Measurements from ENCODE around the gene SLC35F6.

The SLC35F6 gene, protein sequence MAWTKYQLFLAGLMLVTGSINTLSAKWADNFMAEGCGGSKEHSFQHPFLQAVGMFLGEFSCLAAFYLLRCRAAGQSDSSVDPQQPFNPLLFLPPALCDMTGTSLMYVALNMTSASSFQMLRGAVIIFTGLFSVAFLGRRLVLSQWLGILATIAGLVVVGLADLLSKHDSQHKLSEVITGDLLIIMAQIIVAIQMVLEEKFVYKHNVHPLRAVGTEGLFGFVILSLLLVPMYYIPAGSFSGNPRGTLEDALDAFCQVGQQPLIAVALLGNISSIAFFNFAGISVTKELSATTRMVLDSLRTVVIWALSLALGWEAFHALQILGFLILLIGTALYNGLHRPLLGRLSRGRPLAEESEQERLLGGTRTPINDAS

DNA sequence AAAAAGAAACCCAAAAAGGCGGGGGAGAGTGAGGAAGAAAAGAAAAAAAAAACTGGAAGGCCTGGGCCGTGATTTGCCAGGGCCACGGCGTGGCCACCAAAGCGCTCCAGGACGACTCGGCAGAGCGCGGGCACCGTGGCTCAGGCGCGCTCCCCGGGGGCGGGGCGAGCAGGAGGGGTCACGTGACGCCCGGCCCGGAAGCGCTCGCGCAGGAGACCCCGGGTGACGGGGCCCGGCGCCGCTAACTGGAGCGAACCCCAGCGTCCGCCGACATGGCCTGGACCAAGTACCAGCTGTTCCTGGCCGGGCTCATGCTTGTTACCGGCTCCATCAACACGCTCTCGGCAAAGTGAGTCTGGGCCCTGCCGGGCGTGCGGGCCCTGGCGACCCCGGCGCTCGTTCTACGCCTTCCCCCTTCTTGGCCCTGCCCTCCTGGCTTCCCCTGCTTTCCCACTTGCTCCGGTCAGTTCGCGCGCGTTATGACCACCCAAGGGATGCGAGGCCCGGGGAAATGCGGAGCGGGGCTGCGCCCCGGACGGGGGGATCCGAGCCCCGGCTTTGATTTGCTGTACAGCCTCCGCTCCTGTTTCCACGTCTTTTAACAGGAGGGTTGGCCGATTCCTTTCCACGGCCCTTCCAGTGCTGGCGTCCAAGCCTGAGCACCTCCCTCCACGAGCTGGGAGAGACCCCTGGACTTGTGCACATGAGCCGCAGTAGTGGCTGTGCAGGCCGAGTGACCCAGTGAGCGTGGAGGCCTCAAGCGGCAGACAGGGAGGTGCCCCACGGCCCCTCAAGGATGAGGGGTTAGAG, at the start of gene SLC35F6:
Gene SLC35F6 (plus strand): TSS at position 207 of the 810 bp plus-strand sequence. CDS start 66 bp downstream, at position 273.
- peak within 1 kb of the TSS; percentile 88 for H3K4me3 ChIP-seq (ENCODE audit: control insufficient read depth, low read depth, low read length)
- TF ChIP-seq, protein P1, sequence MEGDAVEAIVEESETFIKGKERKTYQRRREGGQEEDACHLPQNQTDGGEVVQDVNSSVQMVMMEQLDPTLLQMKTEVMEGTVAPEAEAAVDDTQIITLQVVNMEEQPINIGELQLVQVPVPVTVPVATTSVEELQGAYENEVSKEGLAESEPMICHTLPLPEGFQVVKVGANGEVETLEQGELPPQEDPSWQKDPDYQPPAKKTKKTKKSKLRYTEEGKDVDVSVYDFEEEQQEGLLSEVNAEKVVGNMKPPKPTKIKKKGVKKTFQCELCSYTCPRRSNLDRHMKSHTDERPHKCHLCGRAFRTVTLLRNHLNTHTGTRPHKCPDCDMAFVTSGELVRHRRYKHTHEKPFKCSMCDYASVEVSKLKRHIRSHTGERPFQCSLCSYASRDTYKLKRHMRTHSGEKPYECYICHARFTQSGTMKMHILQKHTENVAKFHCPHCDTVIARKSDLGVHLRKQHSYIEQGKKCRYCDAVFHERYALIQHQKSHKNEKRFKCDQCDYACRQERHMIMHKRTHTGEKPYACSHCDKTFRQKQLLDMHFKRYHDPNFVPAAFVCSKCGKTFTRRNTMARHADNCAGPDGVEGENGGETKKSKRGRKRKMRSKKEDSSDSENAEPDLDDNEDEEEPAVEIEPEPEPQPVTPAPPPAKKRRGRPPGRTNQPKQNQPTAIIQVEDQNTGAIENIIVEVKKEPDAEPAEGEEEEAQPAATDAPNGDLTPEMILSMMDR (IDR thresholded peaks at IDR 0.05; ENCODE audit: control insufficient read depth, insufficient read depth, low read depth, low read length, missing control alignments): no peak
- DNase-seq (ENCODE audit: low read depth): no peak

DNA sequence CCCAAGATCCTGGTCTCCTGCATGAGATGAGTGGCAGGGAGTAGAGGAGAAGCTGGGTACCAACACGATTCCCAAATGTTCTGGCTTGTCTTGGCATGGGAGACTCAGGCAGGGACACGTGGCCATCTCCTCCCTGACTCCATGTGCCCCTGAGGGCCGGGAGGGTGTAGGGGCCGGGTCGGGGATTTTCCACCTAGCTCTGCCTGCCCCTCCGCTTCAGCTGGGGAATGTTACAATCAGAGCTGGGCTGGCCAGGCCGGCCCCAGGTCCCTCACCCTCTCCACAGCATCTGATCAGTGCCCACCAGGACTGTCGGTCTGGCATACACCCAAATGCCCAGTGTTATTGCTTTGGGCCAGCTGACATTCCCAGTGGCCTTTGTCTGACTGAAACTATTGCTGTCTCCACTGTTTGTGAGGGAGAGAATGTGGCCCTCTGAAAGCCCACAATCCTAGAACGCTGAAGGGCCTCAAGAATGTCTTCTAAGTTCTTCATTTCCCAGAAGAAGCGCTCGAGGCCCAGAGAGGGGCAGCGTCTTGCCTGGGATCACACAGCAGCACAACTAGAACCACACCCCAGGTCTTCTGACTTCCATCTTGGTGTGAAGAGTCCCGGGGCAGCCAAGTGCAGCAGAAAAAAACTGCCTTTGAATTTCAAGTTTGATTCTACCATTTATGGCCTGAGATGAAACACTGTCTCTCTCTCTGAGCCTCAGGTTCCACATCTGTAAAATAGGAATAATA, 48.4 kb upstream of the SLC35F6 start:
- no peak for DNase-seq (ENCODE audit: low read depth)
- TF ChIP-seq, protein P1 (IDR thresholded peaks at IDR 0.05; ENCODE audit: control insufficient read depth, insufficient read depth, low read depth, low read length, missing control alignments): no peak

DNA sequence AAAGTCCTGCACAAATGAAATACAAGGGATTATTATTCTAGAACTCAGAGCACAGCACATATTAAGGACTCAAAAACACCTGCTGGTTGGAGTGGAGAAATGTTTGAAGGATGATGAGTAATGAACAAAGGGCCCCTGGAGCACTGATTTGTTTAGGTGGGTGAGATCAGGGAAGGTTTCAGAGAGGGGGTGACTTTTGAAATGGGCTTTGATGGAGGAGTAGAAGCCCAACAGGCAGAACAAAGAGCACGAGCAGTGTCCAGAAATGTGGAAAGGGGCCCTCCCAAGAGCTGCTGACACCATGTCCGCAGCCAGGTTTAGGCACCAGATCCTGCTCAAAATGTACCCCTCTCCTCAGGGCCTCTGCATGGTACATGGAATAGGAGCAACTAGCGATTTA, 47.7 kb upstream of the SLC35F6 start:
- no peak for DNase-seq (ENCODE audit: low read depth)
- TF ChIP-seq, protein P1 (IDR thresholded peaks at IDR 0.05; ENCODE audit: control insufficient read depth, insufficient read depth, low read depth, low read length, missing control alignments): no peak
- no peak overlapping the region for H3K4me3 ChIP-seq (ENCODE audit: control insufficient read depth, low read depth, low read length)

More for the DNA sequence above, 48.4 kb upstream of the SLC35F6 start:
- no peak overlapping the region for H3K4me3 ChIP-seq (ENCODE audit: control insufficient read depth, low read depth, low read length)

DNA sequence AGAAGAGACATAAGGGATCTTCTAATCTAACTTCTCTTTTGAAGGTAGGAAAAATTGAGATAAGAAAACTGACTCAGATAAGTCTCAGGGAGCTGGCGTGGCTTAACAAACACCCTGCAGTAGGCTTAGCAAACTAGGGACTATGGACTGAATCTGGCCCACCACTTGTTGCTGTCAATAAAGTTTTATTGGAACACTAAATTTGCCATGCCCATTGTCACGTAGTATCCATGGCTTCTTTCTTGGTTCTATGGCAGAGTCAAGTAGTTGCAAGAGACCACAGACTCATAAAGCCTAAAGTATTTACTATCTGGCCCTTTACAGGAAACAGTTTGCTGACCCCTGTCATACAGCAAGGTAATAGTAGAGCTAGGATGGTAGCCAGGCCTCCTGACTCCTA, 47.3 kb upstream of the SLC35F6 start:
- no peak for DNase-seq (ENCODE audit: low read depth)
- TF ChIP-seq, protein P1 (IDR thresholded peaks at IDR 0.05; ENCODE audit: control insufficient read depth, insufficient read depth, low read depth, low read length, missing control alignments): no peak

DNA sequence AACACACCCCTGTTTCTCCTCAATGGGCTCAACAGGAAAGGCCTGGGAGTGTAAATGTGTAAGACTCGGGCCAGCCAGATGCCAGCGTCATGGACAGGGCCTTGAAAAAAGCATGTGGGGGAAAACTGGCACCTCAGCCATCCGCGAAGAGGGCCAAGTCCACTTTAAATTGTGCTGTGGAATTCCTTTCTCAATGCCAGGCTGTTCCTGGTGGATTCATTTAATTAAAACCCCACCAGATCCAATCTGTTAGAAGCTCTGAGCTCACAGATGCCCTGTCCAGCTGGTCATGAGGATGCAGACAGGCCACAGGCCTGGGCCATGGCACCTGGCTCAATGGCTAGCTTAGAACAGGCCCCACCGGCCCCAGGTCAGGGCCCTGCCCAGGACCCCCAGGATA, 46.7 kb upstream of the SLC35F6 start:
- TF ChIP-seq, protein P1 (IDR thresholded peaks at IDR 0.05; ENCODE audit: control insufficient read depth, insufficient read depth, low read depth, low read length, missing control alignments): no peak
- no peak overlapping the region for H3K4me3 ChIP-seq (ENCODE audit: control insufficient read depth, low read depth, low read length)
- no peak for DNase-seq (ENCODE audit: low read depth)

More for the DNA sequence above, 47.3 kb upstream of the SLC35F6 start:
- H3K4me3 ChIP-seq (ENCODE audit: control insufficient read depth, low read depth, low read length): no peak overlapping the region

Measured in AG09309 (cell line).